NCI-H524 treated with DMSO at 0.1 percent for 48 hours (cell line): Measurements from ENCODE around the gene OR2A1.
"Not testable (repeated sequence)": the region's sequence is repeated elsewhere in the genome, so short reads cannot be mapped to it uniquely, and the experiment has no call there.

Experiments
- DNase-seq: peaks from one replicate; lab custom pipeline; 2025; lab: John Stamatoyannopoulos, UW

OR2A1 gene

DNA sequence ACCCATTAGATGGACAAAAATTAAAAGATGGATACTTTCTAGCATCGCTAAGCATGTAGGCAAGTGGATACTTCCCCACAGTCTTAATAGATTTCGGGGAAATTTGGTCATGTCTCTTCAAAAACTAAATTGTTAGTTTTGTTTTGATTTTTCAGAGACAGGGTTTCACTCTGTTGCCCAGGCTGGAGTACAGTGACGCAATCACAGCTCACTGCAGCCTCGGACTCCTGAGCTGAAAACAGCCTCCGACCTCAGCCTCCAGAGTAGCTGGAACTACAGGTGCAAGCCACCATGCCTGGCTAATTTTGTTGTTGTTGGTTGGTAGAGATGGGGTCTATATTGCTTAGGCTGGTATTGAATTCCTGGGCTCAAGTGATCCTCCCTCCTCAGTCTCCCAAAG lies 13.6 kb downstream of the OR2A1 start:
- not testable (repeated sequence) for DNase-seq

DNA sequence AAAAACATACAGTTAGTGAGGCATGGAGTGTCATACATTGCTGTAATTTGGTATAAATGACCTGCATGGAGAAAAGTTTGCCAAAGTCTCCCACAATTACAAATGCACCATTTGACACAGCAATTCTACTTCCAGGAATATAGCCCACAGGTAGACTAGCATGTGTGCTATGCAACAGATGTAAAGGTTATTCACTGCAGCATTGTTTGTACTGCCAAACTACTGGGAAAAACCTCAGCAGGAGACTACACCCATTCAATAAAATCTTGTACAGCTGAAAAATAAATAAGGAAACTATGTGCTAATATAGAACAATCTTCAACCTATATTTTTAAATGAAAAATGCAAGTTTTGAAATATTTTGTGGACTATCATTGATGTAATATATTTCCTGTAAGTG lies 17.8 kb downstream of the OR2A1 start:
- not testable (repeated sequence) for DNase-seq

DNA sequence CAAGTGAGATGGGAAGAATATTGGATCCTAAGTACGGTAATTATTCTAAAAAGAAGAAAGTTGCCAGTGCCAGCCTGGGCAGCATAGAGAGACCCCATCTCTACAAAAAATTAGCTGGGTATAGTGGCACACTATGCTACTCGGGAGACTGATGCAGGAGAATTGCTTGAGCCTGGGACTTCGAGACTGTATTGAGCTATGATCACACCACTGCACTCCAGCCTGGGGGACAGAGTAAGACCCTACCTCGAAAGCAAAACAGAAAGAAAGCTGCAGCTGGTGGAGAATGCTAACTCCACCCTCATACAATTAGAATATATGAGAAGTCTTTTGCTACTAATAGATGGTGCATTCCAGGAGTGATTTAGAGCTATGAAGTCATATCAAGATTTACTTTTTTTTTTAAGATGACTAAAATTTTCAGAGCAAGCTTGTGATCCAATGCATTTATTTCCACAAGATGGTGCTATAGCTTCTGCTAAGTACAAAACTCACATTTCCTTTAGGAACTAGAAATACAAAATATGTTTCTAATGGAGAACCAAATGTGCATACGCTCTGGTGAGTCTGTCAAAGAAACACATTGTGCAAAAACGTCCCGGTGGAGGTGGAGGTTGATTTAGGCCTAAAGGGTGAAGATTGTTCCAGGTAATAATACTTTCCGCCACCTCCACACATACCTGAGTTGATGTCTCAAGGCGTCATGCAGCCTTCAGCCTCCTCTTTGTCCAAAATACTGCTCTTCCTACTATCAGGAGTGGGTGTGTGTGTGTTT lies 19.2 kb downstream of the OR2A1 start:
- not testable (repeated sequence) for DNase-seq

DNA sequence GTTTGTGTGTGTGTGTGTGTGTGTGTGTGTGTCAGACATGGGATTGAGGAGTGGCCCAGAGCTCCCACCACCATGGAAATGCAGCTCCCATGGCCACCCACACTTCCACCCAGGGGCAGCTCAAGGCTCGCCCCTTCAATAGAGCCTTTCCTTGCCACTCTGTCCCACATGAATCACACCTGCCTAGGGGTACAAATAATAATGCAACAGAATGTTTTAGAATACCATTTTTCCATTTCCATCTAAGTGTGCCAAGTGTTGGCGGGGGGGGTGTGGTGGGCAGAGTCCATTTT lies 19.7 kb downstream of the OR2A1 start:
- DNase-seq, result not testable (repeated sequence)

DNA sequence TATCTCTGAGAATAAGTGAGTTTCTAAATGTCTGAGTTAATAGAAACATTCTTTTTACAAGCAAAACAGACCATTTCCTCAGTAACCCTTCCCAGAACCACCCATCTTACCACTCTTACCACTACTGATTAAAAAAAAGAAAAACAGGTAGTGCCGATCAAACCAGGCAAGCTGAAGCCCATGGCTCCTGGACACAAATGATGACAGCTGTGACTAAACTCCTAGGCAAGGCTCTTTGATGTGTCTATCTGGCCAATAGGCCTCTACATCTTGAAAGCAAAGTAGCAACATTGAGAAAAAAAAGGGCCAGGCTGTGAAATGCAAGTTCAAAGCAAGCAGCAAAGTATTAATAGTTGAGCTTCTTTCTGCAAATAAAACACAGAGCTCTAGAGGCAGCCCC lies 36.4 kb downstream of the OR2A1 start:
- not testable (repeated sequence) for DNase-seq

DNA sequence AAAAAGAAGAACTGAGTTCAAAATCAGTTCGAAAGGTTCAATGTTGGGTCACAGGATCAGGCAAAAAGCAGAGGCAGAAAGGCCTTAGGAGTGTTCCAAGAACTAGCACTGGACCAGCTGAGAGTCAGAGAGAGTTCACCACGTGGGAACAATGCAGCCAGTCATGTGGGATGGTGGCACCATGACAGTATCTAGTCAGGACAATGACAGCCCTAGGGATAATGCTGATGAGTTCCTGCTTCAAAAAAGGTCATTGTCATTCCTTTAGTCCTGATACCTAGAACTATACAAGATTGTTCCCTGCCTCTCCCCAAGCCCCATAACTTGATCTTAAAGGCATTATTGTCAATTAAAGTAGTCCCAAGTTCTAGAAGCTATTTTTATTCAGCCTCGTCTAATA lies 39.4 kb downstream of the OR2A1 start:
- not testable (repeated sequence) for DNase-seq

DNA sequence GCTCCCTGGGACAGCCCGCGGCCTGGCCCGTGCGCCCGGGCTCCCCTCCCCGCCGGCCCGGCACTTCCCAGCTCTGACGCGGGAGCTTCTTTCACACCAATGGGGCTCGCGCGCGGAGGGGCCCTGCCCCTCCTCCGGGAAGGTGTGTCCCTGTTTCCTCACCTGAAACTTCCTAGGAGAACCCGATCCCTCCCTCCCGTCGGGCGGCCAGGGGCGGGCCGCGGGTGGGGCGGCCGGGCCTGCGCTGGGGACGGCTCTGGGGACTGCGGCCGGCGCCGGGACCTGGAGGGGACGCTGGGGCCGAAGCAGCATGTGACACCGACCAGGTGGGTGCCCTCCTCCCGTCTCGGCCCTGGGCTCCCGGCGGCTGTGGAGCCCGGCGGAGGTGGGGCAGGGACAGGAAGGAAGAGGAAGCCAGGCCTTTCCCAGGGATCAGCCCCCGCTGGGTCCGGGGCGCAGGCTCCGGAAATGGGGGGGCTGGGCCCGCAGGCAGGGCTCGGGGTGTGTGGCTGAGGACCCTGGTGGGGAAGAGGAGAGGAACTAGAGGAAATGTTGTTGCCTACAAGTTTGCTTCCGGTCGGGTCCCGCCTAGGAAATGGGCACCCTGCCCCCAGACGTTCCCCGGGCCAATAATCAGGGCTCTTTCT lies 43.1 kb downstream of the OR2A1 start, which contains the start of gene ARHGEF5:
TSS of gene ARHGEF5 (plus strand) at position 227 of the 647 bp plus-strand sequence. CDS start 7,268 bp downstream, outside the sequence.
- not testable (repeated sequence) for DNase-seq

DNA sequence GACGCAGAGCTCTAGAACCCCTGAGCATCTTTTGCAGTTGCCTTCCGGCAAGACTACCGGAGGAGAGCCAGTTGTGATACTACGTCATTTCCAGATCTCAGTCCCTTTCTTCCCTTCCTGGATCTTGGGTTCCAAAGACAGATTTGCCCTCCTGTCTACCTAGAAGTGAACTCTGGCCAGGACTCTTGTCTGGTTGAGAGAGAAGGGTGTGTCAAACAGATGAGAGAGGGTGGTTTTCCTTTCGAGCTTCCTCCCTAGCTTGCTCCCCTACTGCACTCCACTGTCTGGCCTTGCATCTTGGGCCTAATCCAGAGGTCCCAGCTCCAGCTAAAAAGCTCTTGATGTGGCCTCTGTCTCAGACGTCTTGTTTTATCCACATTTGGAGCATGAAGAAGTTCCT lies 44.0 kb downstream of the OR2A1 start:
- not testable (repeated sequence) for DNase-seq

DNA sequence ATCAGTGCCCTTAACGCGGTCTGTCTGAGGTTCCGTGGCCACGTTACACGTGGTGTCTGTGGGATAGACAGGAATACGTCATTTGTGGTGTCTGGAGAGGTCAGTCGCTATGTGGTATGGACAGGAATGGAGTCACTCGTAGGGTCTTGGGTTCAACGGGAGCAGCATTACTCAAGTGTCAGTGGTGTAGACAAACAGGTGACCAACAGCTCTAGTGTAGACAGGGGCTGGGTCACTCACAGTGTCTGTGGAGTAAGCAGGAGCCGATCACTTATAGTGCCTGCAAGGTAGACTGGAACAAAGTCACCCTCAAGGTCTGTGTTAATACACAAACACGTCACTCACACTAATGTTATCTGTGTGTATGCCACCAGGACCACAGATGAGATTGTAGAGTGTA lies 44.6 kb downstream of the OR2A1 start:
- not testable (repeated sequence) for DNase-seq

DNA sequence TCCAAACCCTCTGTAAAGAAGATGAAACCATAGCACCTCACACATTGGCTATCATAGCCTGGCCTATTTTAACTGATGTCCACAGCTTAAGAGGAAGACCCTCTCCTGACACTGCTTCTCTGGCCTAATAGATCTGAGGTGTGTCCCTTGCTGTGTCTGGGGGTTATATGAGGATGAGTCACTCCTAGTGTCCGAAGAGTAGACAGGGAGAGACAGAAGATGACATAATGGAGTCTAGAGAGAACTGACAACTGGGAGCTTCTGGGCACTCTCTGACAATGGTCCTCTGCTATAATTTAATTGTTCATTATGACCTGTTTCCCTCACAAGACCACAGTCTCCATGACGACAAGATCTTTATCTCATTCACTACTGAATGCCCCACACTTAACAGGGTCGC lies 49.8 kb downstream of the OR2A1 start:
- not testable (repeated sequence) for DNase-seq

DNA sequence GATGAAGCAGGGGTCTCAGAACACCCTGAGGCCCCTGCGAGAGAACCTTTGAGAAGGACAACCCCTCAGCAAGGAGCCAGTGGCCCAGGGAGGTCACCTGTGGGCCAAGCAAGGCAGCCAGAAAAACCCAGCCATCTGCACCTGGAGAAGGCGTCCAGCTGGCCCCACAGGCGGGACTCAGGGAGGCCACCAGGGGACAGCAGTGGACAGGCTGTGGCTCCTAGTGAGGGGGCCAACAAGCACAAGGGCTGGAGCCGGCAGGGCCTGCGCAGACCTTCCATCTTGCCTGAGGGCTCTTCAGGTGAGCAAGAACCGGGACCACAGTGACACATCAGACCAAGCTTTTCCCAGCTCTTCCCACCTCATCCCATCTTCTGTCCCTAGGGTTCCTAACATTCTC lies 53.3 kb downstream of the OR2A1 start:
- DNase-seq, result not testable (repeated sequence)

DNA sequence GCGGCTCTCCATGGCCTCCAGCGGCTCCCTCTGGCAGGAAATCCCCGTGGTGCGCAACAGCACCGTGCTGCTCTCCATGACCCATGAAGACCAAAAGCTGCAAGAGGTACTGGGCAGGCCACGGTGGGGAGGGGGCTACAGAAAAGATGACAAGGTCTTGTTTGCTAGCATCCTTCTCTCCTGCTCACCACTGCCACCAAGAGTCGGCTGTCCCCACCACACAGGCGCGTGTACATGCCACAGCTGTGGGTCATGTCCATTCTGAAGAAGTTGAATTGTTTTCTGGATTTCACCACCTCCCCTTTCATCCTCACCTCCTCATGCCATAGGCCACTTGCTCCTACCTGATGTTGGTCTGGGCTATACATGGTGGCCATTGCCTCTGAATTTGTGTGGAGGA lies 55.0 kb downstream of the OR2A1 start:
- not testable (repeated sequence) for DNase-seq

DNA sequence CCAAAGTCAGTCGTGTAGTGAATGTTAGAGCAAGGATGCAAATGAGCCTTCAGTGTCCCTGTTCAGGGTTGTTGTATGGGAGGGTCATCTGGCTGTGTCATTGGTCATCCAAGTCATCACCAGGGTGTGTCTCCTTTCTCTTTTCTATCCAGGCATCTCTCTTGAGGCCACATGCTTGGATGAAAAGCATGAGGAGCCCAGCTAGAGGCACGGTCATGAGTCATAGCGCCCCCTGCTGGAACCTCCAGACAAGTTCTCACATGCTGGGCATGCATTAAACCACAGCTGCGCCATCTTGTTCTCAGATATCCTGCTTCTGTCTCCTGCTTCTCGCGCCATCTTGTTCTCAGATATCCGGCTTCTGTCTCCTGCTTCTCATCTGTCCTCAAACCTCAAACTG lies 57.0 kb downstream of the OR2A1 start:
- DNase-seq, result not testable (repeated sequence)
